ENCODE measurements around the gene RUFY1.

Gene RUFY1

GRCh38 chr5:179605026-179605833 lies 54.9 kb downstream of the RUFY1 start:
- peak; percentile 62 for DNase-seq (ENCODE audit: low spot score)

- DNase-seq (ENCODE audit: low spot score): no peak
These were observed 55.9 kb downstream of the RUFY1 start for GRCh38 chr5:179606071-179606909.

- no peak for DNase-seq (ENCODE audit: low spot score)
These were observed 56.5 kb downstream of the RUFY1 start for GRCh38 chr5:179606910-179607159.

GRCh38 chr5:179607160-179607931 lies 57.0 kb downstream of the RUFY1 start:
- DNase-seq (ENCODE audit: low spot score): no peak

DNA sequence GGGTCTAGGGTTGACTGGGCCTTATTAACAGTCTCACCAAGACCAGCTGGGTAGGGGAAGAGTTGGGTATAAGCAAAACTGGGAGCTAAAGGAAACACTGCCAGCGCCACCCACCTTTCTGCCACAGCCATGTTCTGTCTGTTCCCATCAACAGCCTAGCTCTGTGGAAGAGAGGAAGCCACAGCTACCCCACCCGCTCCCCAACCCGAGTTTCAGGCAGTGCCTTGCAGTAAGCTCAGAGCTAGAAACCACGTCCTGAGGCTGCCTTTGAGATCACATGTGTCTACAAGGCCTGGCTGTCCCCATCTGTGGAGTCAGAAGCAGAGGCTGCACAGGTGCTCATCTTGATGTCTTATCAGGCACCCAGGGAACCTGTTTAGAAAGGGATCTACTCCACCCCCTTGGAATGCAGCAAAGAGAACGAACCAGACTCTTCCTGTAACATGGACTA lies 57.8 kb downstream of the RUFY1 start:
- no peak for DNase-seq (ENCODE audit: low spot score)

DNA sequence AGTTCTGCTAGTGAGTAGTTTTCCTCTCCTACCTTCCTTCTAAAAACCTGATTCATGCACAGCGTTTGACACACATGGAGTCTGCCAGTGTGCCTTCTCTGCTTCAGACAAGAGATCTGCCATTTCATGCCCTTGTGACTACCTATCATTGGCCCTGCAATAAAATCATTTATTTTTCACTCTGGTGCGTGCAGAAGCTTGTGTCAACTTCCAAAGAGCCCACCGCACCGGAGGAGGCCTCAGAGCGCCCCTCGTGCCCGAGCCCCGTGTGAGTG lies 59.4 kb downstream of the RUFY1 start:
- no peak for DNase-seq (ENCODE audit: low spot score)

GRCh38 chr5:179610109-179610902 lies 60.0 kb downstream of the RUFY1 start:
- no peak for DNase-seq (ENCODE audit: low spot score)

DNA sequence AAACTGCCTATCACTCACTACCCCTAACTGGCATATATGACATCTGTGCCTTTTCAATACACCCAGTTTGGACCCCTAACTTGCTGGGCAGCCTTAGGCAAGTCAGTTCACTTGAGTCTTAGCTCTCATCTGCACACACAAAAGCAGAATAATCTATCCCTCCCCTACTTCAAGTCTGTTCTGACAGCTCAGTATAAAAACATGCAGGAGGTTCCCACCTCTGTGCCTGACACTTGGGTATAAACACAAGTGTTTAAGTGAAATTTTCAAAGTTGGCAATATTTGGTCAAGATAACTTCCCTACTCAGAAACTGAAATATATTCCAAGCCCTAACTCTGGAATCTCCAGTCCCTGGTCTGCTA lies 60.5 kb downstream of the RUFY1 start:
- no peak for DNase-seq (ENCODE audit: low spot score)

DNA sequence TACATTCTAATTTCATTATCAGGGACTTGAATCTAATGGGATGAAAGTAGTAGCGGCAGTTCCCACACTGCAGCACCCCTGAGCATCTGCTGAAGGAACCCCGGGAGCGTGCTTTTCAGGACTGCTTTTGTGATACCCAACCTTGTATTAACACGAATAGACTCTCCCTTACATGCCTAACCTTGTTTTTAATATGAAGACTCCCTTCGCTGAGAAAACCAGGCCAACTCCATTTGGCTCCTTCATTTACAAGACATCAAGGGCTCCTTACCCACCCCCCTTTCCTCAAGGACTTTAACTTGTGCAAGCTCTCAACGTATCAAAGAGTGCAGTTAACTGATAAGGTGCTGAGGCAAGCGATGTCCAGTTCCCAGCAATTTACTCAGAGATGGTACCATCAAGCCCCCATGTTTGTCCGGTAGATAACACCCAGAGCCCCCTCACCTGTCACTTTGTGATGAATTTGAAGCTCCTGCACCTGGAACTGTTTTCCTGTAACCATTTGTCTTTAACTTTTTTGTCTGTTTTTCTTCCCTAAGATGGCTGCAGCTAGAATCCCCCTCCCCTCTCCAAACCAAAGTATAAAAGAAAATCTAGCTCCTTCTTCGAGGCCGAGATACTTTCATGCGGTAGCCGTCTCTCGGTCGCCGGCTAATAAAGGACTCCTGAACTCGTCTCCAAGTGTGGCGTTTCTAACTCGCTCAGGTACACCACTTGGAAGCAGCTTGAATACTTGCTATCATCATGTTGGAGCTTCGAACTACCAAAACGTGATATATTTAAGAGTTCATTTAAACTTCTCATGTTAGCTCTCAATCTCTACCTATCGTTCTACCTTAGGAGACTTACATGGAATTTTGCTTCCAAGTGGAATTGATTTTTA lies 62.5 kb downstream of the RUFY1 start:
- DNase-seq (ENCODE audit: low spot score): no peak

- DNase-seq (ENCODE audit: low spot score): no peak
These were observed 63.2 kb downstream of the RUFY1 start for GRCh38 chr5:179613460-179614071.

GRCh38 chr5:179614745-179615144 lies 64.4 kb downstream of the RUFY1 start:
- DNase-seq (ENCODE audit: low spot score): no peak

DNA sequence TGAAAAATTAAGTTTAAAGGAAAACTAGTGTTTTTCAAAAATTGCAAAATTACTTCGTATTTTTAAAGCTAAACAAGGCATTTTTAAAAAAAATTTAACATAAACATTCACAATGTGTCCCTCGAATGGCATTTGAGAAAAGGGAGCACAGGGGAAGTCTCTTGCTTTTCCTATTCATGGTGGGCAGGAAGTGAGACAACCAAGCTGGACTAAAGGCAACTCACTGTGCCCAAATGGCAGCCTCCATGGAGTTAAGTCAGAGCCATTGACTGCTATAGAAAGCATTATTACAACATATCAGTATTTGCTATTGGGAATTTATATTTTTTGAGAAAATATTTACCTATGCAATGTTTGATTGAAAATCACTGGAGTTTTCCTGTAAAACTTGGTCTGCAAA lies 64.8 kb downstream of the RUFY1 start:
- DNase-seq (ENCODE audit: low spot score): no peak

- no peak for DNase-seq (ENCODE audit: low spot score)
These were observed 65.7 kb downstream of the RUFY1 start for GRCh38 chr5:179616002-179616594.

GRCh38 chr5:179617930-179618329 lies 67.6 kb downstream of the RUFY1 start:
- no peak for DNase-seq (ENCODE audit: low spot score)

- no peak for DNase-seq (ENCODE audit: low spot score)
These were observed 68.7 kb downstream of the RUFY1 start for GRCh38 chr5:179618923-179619554.

DNA sequence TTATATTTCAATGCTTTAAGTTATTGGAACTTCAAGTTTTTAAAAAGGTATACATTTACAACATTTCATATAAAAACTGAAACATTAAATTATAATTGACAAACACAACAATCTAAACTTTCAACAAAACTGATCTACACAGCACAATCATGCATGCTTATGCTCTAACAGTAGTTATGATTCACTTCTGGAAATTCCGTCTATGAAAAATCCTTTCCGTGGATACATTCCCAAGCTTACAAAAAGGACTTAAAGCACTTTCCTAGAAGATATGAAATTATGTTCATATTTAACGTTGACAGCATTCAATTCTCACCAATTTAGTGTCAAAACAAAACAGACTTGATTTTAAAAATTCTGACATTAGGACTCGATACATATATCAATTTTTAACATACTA lies 69.4 kb downstream of the RUFY1 start:
- no peak for DNase-seq (ENCODE audit: low spot score)

- DNase-seq (ENCODE audit: low spot score): no peak
These were observed 69.9 kb downstream of the RUFY1 start for GRCh38 chr5:179620293-179620692.

DNA sequence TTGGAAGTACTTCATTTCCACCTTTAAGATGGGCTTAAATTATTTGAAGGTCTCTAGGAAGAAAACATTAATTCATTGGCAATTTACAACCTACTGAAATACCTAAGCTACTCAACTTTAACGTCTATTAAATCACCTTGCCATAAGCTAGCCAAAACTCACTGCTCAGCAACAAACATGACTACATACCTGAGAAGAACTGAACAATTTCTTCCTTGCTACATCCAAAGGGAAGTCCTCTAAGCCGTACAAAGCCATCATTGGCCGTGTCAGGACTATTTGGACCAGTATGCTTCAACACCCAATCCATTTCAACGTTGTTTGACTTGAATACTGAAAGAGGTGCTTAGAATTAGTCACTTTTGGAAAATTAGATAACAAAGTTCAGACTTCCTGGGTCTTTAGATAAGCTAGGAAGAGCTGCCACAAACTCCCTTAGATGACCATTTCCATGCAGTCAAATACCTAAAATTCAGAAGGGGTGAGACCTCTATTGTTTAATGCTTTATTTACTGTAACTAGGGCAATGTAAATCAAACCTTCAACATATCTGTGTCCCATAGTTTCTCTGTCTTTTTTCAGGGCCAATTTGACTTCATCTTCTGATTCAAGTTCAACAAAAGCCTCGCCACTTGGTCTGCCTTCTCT lies 70.5 kb downstream of the RUFY1 start:
- no peak for DNase-seq (ENCODE audit: low spot score)

- DNase-seq (ENCODE audit: low spot score): no peak
These were observed 71.3 kb downstream of the RUFY1 start for GRCh38 chr5:179621551-179622214.

Measured in GM03348 (cell line).